Measurements from ENCODE around the gene WDR5.
"Not testable (repeated sequence)": the region's sequence is repeated elsewhere in the genome, so short reads cannot be mapped to it uniquely, and the experiment has no call there.

Gene WDR5

GRCh38 chr9:134101623-134102149, 34.2 kb upstream of the WDR5 start:
- H3K9me3 ChIP-seq, result no peaks in the 10 kb centered on the region
- no peak for TF ChIP-seq CTCF (IDR thresholded peaks at IDR 0.05; ENCODE audit: low read depth, low read length)
- no peaks in the 10 kb centered on the region for H3K36me3 ChIP-seq
- peaks cover 9% of the 10 kb centered on the region; the same call in 1 of the 2 replicates for H3K27me3 ChIP-seq
- H3K4me3 ChIP-seq (ENCODE audit: low read depth, low read length), result no peak overlapping the region
- DNase-seq, result no peak
- no peaks in the 10 kb centered on the region for H3K4me1 ChIP-seq

GRCh38 chr9:134103391-134103998, 32.4 kb upstream of the WDR5 start:
- H3K9me3 ChIP-seq, result no peaks in the 10 kb centered on the region
- no peaks in the 10 kb centered on the region for H3K4me1 ChIP-seq
- TF ChIP-seq CTCF (IDR thresholded peaks at IDR 0.05; ENCODE audit: low read depth, low read length), result no peak
- H3K36me3 ChIP-seq, result no peaks in the 10 kb centered on the region
- peaks cover 9% of the 10 kb centered on the region; the same call in 1 of the 2 replicates for H3K27me3 ChIP-seq
- H3K4me3 ChIP-seq (ENCODE audit: low read depth, low read length), result no peak overlapping the region
- no peak for DNase-seq

GRCh38 chr9:134111064-134111463, 24.8 kb upstream of the WDR5 start:
- Histone ChIP-seq H3K9me3 (no peaks in the 10 kb centered on the region), H3K4me3 (ENCODE audit: low read depth, low read length) (no peak overlapping the region), H3K27me3 (no peaks in the 10 kb centered on the region; the same call in 1 of the 2 replicates), H3K4me1 (no peaks in the 10 kb centered on the region), H3K36me3 (no peaks in the 10 kb centered on the region)
- DNase-seq, result no peak
- no peak for TF ChIP-seq CTCF (IDR thresholded peaks at IDR 0.05; ENCODE audit: low read depth, low read length)

- H3K4me1 ChIP-seq, result no peaks in the 10 kb centered on the region
- no peaks in the 10 kb centered on the region for H3K36me3 ChIP-seq
- H3K4me3 ChIP-seq (ENCODE audit: low read depth, low read length), result no peak overlapping the region
- no peak for TF ChIP-seq CTCF (IDR thresholded peaks at IDR 0.05; ENCODE audit: low read depth, low read length)
- DNase-seq, result no peak
- H3K9me3 ChIP-seq, result no peaks in the 10 kb centered on the region
- no peaks in the 10 kb centered on the region for H3K27me3 ChIP-seq
These were observed 23.3 kb upstream of the WDR5 start for GRCh38 chr9:134112561-134112960.

- H3K27me3 ChIP-seq; DNase-seq; H3K36me3 ChIP-seq; H3K4me3 ChIP-seq (ENCODE audit: low read depth, low read length); H3K9me3 ChIP-seq; H3K4me1 ChIP-seq: not testable (repeated sequence)
These were observed 16.9 kb upstream of the WDR5 start for GRCh38 chr9:134118972-134119371.

GRCh38 chr9:134123764-134124128, 12.1 kb upstream of the WDR5 start:
- TF ChIP-seq CTCF (IDR thresholded peaks at IDR 0.05; ENCODE audit: low read depth, low read length), result no peak

More at GRCh38 chr9:134123764-134124128, 12.1 kb upstream of the WDR5 start:
- no peak for DNase-seq
- Histone ChIP-seq H3K27me3 (no peaks in the 10 kb centered on the region), H3K4me1 (no peaks in the 10 kb centered on the region), H3K4me3 (ENCODE audit: low read depth, low read length) (no peak overlapping the region), H3K36me3 (no peaks in the 10 kb centered on the region), H3K9me3 (no peaks in the 10 kb centered on the region)
